Ovary (tissue), 9 donors: ENCODE measurements around the gene IFNLR1. TPM values are rescaled to one million over a fixed set of nuclear protein-coding genes. Genes with fewer than 3 reads are reported as not detected.

Source experiments
- DNase-seq, 5 donors: peaks; one replicate each; pipeline ENCODE4 v3.0.0-alpha.2; 2019 to 2020
- H3K27ac ChIP-seq, 2 donors: fragments of 200-600 bp; one replicate each; pipeline versions ENCODE4 v1.5.1 to v1.8.0; 2019 to 2022
- H3K27me3 ChIP-seq: fragments of 200-600 bp; one replicate; pipeline ENCODE4 v1.8.0; 2022
- H3K36me3 ChIP-seq: fragments of 200-600 bp; sonication (generic); one replicate; pipeline ENCODE4 v1.5.1; 2019
- H3K4me1 ChIP-seq: one replicate; pipeline ENCODE4 v1.8.1; 2013; ENCODE audit warnings: mild to moderate bottlenecking, moderate library complexity; ENCODE audit not compliant: insufficient read depth
- H3K4me3 ChIP-seq: fragments of 200-600 bp; sonication (generic); one replicate; pipeline ENCODE4 v1.5.1; 2017
- H3K9me3 ChIP-seq, 2 donors: fragments of 200-600 bp in 1 of 2; sonication (generic) in 1 of 2; one replicate each; pipeline versions ENCODE4 v1.5.1 to v1.8.1; 2013 to 2019; ENCODE audit warnings: mild to moderate bottlenecking in 1 of 2, moderate library complexity in 1 of 2
- CTCF ChIP-seq, 3 donors: fragments of 450-650 bp in 2 of 3; fragments of 200-600 bp in 1 of 3; IDR thresholded peaks; one replicate each; pipeline versions ENCODE4 v1.5.1 to v1.8.0; 2016 to 2022; ENCODE audit warnings: antibody characterized with exemption in 3 of 3, mild to moderate bottlenecking in 1 of 3
- EP300 ChIP-seq: sonication (generic); formaldehyde crosslinking; IDR thresholded peaks from one replicate; pipeline ENCODE4 v1.6.1; 2017; ENCODE audit warnings: antibody characterized with exemption
- POLR2A ChIP-seq: fragments of 450-650 bp; IDR thresholded peaks from one replicate; pipeline ENCODE4 v1.6.1; 2017; ENCODE audit warnings: antibody characterized with exemption, mild to moderate bottlenecking, moderate library complexity
- WGBS, 3 donors: extraction: QIAGEN DNeasy Blood & Tissue Kit in 1 of 3; methylation state at CpG; one replicate each; pipeline versions ENCODE4 v1.1.5 to v1.1.7; 2013 to 2017; 5-methylcytosine and 5-hydroxymethylcytosine counted together
- intact Hi-C, 4 donors: fragments of 100-400 bp; cut with DNase I; formaldehyde crosslinking; loops; one replicate each; pipeline versions ENCODE4 v1.11.0 to v1.15.1; 2022 to 2023
- polyA plus RNA-seq, 2 donors: library from polyadenylated mRNA; stranded (reverse); fragments of 200-250 nt in 1 of 2; fragments of 350-450 nt in 1 of 2; fragmentation: Illumina TruSeq in 1 of 2; extraction: RNeasy Lipid Tissue Mini Kit (QIAGEN cat#74804) in 1 of 2; gene quantifications; one replicate each; pipeline ENCODE4 v1.2.3, GENCODE V29; 2013 to 2014
- total RNA-seq, 7 donors: library from RNA; depleted of rRNA in 2 of 7; stranded (reverse); fragments of >200 nt in 2 of 7; fragmentation: NEBNext Ultra II Directional in 3 of 7; extraction: Animal tissue kit (Norgen Biotek cat#: 25700) in 3 of 7; gene quantifications; one replicate each; pipeline versions ENCODE4 v1.1.0 to v1.2.4, GENCODE V29; 2016 to 2023
- donor health status: DM: no; HTN: no; CAD: no; lungs with moderate emphysema.
- donor health status: DM: no; HTN: no; CAD: no.
- donor health status: Bipolar disorder and iron deficiency.
- donor health status: DM: yes; HTN: yes; CAD: no.
- donor health status: DM: no; HTN: no; CAD: no.
- donor health status: DM: yes; HTN: yes; CAD: no.

The IFNLR1 gene
- total and polyA plus RNA-seq, 9 donors = 0.40 to 2.8 (median 1.8) TPM

- Histone ChIP-seq H3K27me3 (no peaks in the 10 kb centered on the region), H3K4me3 (no peak overlapping the region), H3K9me3 (no peaks in the 10 kb centered on the region), H3K4me1 (no peaks in the 10 kb centered on the region), H3K27ac (no peak overlapping the region), H3K36me3 (no peaks in the 10 kb centered on the region)
- DNase-seq = no peak
- intact Hi-C loops = no loop called here
- whole genome bisulfite sequencing, 3 donors = 72 to 84% (median 81%) methylated on average over 3 of the region's 3 CpGs
- TF ChIP-seq POLR2A (no peak), CTCF (IDR thresholded peaks at IDR 0.05) (no peak), EP300 (no peak)
These were observed 66.1 kb downstream of the IFNLR1 start for GRCh38 chr1:24120965-24121364.

DNA sequence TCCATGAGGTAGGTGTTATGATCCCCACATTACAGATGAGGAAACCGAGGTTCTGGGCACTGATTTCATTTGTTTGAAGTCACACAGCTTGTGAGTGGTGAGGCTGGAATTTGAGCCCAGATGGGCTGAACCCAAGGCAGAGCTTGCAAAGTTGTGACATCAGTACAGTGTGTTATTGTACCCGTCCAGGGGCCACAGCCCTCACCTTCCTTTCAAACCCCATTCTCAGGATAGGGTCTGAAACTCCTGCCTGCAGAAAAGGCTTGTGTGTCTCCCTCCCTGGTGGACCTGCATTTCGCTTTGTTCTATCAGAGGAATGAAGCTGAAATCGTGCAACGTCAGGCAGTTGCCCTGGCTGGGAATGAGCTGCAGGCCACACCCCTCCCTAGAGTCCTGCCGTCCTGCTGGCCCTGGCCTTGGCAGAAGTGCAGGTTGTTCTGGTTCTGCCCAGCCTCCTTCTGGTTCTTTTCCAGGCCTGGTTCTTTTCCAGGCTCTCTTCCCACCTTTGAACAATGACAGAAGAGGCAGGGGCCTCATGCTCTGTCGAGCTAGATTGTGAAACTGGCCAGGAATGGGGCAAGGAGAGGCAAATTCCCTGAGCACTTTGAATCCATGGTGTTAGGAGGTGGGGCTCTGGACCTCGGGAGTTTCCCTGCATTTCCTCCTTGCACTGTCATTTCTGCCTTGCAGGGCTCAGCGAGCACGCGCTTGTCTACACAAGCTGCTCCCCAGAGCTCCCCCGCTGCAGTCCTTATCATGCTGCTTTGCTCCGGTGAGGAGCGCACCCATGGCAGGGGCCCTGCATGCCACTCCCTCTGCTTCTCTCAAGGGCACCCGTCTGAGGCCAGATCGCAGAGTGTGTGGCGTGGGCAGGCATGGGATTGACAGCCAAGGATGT, 67.0 kb downstream of the IFNLR1 start:
- H3K9me3 ChIP-seq = no peaks in the 10 kb centered on the region
- H3K27me3 ChIP-seq = no peaks in the 10 kb centered on the region
- no peaks in the 10 kb centered on the region for H3K36me3 ChIP-seq
- DNase-seq = no peak
- H3K4me3 ChIP-seq = no peak overlapping the region
- H3K27ac ChIP-seq = no peak overlapping the region
- no peaks in the 10 kb centered on the region for H3K4me1 ChIP-seq
- TF ChIP-seq CTCF (IDR thresholded peaks at IDR 0.05) = no peak
- no peak for TF ChIP-seq EP300
- TF ChIP-seq POLR2A = no peak
- 36 to 41% (median 40%) methylated on average over 17 of the region's 17 CpGs for WGBS, 3 donors
- intact Hi-C loops = loop anchor here in 1 of 4 donors (10.0 kb wide), 1 partner anchor 245 kb away; no protein-coding TSS in a partner anchor

GRCh38 chr1:24119489-24119858, 67.6 kb downstream of the IFNLR1 start:
- no peak for DNase-seq
- Histone ChIP-seq H3K4me3 (no peak overlapping the region), H3K27ac (no peak overlapping the region), H3K36me3 (no peaks in the 10 kb centered on the region), H3K9me3 (no peaks in the 10 kb centered on the region), H3K4me1 (no peaks in the 10 kb centered on the region), H3K27me3 (no peaks in the 10 kb centered on the region)
- 63 to 82% (median 68%) methylated on average over 5 of the region's 5 CpGs for WGBS, 3 donors
- no peak for TF ChIP-seq EP300
- no peak for TF ChIP-seq POLR2A
- TF ChIP-seq CTCF (IDR thresholded peaks at IDR 0.05) = no peak
- intact Hi-C loops = loop anchor here in 1 of 4 donors (10.0 kb wide), 1 partner anchor 245 kb away; no protein-coding TSS in a partner anchor

GRCh38 chr1:24118410-24119242, 68.5 kb downstream of the IFNLR1 start:
- no peak for DNase-seq
- 65 to 73% (median 68%) methylated on average over 8 of the region's 8 CpGs for WGBS, 3 donors
- Histone ChIP-seq H3K9me3 (no peaks in the 10 kb centered on the region), H3K36me3 (no peaks in the 10 kb centered on the region), H3K4me1 (no peaks in the 10 kb centered on the region), H3K27ac (no peak overlapping the region), H3K4me3 (no peak overlapping the region), H3K27me3 (no peaks in the 10 kb centered on the region)
- TF ChIP-seq POLR2A (no peak), CTCF (IDR thresholded peaks at IDR 0.05) (no peak), EP300 (no peak)
- intact Hi-C loops = loop anchor here in 1 of 4 donors (10.0 kb wide), 1 partner anchor 244 kb away; no protein-coding TSS in a partner anchor
